ENCODE data around the gene TMEM208. TPM values are rescaled to one million over a fixed set of nuclear protein-coding genes. Genes with fewer than 3 reads are reported as not detected.
A peak's percentile ranks its signal among the peaks of the same experiment; 100 is the strongest.

Gene TMEM208
- total and polyA plus RNA-seq, 2 of the 13 experiments (the other 11 are each of a cell fraction or from before 2014, with no cell fraction given): 58.8 to 72.9 TPM

- TF ChIP-seq, protein P1, sequence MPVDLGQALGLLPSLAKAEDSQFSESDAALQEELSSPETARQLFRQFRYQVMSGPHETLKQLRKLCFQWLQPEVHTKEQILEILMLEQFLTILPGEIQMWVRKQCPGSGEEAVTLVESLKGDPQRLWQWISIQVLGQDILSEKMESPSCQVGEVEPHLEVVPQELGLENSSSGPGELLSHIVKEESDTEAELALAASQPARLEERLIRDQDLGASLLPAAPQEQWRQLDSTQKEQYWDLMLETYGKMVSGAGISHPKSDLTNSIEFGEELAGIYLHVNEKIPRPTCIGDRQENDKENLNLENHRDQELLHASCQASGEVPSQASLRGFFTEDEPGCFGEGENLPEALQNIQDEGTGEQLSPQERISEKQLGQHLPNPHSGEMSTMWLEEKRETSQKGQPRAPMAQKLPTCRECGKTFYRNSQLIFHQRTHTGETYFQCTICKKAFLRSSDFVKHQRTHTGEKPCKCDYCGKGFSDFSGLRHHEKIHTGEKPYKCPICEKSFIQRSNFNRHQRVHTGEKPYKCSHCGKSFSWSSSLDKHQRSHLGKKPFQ (CRISPR knock-in tag; IDR thresholded peaks at IDR 0.05; ENCODE audit: insufficient replicate concordance): peak; percentile 53
- TF ChIP-seq NFATC3 (CRISPR knock-in tag; IDR thresholded peaks at IDR 0.05) (0 out of 2 replicates have a peak, but pooled peaks have one; percentile 17), MEIS2 (CRISPR knock-in tag; IDR thresholded peaks at IDR 0.05) (peak; percentile 14; the same call in 1 of the 2 replicates), ZNF616 (CRISPR knock-in tag; IDR thresholded peaks at IDR 0.05; ENCODE audit: low read depth) (peak; percentile 20; the same call in 1 of the 2 replicates), TOE1 (CRISPR knock-in tag; IDR thresholded peaks at IDR 0.05) (0 out of 2 replicates have a peak, but pooled peaks have one; percentile 74), ZNF432 (CRISPR knock-in tag; IDR thresholded peaks at IDR 0.05; ENCODE audit: borderline replicate concordance) (no peak), ARID4A (CRISPR knock-in tag; IDR thresholded peaks at IDR 0.05; ENCODE audit: borderline replicate concordance) (peak; percentile 69; the same call in 1 of the 2 replicates)
- TF ChIP-seq, protein P2, sequence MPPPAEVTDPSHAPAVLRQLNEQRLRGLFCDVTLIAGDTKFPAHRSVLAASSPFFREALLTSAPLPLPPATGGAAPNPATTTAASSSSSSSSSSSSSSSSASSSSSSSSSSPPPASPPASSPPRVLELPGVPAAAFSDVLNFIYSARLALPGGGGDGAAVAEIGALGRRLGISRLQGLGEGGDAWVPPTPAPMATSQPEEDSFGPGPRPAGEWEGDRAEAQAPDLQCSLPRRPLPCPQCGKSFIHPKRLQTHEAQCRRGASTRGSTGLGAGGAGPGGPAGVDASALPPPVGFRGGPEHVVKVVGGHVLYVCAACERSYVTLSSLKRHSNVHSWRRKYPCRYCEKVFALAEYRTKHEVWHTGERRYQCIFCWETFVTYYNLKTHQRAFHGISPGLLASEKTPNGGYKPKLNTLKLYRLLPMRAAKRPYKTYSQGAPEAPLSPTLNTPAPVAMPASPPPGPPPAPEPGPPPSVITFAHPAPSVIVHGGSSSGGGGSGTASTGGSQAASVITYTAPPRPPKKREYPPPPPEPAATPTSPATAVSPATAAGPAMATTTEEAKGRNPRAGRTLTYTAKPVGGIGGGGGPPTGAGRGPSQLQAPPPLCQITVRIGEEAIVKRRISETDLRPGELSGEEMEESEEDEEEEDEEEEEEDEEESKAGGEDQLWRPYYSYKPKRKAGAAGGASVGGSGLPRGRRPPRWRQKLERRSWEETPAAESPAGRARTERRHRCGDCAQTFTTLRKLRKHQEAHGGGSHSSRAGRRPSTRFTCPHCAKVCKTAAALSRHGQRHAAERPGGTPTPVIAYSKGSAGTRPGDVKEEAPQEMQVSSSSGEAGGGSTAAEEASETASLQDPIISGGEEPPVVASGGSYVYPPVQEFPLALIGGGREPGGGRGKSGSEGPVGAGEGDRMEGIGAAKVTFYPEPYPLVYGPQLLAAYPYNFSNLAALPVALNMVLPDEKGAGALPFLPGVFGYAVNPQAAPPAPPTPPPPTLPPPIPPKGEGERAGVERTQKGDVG (CRISPR knock-in tag; IDR thresholded peaks at IDR 0.05; ENCODE audit: borderline replicate concordance): peak; percentile 25; the same call in 1 of the 2 replicates
- TF ChIP-seq, protein P3, sequence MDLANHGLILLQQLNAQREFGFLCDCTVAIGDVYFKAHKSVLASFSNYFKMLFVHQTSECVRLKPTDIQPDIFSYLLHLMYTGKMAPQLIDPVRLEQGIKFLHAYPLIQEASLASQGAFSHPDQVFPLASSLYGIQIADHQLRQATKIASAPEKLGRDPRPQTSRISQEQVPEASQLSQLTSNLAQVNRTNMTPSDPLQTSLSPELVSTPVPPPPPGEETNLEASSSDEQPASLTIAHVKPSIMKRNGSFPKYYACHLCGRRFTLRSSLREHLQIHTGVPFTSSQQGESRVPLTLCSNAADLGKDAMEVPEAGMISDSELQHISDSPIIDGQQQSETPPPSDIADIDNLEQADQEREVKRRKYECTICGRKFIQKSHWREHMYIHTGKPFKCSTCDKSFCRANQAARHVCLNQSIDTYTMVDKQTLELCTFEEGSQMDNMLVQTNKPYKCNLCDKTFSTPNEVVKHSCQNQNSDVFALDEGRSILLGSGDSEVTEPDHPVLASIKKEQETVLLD (CRISPR knock-in tag; IDR thresholded peaks at IDR 0.05; ENCODE audit: low read depth): peak; percentile 64; the same call in 1 of the 2 replicates
- TF ChIP-seq, protein P4, sequence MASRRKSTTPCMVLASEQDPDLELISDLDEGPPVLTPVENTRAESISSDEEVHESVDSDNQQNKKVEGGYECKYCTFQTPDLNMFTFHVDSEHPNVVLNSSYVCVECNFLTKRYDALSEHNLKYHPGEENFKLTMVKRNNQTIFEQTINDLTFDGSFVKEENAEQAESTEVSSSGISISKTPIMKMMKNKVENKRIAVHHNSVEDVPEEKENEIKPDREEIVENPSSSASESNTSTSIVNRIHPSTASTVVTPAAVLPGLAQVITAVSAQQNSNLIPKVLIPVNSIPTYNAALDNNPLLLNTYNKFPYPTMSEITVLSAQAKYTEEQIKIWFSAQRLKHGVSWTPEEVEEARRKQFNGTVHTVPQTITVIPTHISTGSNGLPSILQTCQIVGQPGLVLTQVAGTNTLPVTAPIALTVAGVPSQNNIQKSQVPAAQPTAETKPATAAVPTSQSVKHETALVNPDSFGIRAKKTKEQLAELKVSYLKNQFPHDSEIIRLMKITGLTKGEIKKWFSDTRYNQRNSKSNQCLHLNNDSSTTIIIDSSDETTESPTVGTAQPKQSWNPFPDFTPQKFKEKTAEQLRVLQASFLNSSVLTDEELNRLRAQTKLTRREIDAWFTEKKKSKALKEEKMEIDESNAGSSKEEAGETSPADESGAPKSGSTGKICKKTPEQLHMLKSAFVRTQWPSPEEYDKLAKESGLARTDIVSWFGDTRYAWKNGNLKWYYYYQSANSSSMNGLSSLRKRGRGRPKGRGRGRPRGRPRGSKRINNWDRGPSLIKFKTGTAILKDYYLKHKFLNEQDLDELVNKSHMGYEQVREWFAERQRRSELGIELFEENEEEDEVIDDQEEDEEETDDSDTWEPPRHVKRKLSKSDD (CRISPR knock-in tag; IDR thresholded peaks at IDR 0.05; ENCODE audit: low read depth): 0 out of 2 replicates have a peak, but pooled peaks have one; percentile 25
Measured at GRCh38 chr16:67247192-67248072, 20.5 kb downstream of the TMEM208 start, which contains the start of gene FHOD1 (continued).

Data from HepG2 (cell line).